ENCODE results near the gene ATAD3A. TPM values are rescaled to one million over a fixed set of nuclear protein-coding genes. Genes with fewer than 3 reads are reported as not detected.
A peak's percentile ranks its signal among the peaks of the same experiment; 100 is the strongest.

Gene ATAD3A
- total RNA-seq, 1 experiment from 2014 or later = 46.2 TPM

DNA sequence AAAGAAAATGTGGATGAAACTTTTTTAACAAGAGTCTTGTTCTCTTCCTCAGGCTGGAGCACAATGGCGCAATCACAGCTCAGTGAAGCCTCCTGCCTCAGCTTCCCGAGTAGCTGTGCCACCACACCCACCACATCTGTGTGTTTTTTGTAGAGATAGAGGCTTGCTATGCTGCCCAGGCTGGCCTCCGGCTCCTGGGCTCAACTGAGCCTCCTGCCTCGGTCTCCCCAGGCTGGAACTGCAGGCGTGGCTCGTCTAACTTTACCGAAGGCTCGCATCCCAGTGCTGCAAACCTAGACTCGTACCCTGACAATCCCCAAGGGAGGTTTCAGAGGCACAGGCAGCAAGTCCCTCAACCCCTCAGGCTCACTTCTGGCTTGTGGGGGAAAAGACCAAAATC is 48.2 kb downstream of the ATAD3A start:
- peaks cover 43% of the 10 kb centered on the region for H3K36me3 Mint-ChIP-seq (ENCODE audit: insufficient read depth, unreplicated experiment)
- H3K27ac Mint-ChIP-seq (ENCODE audit: unreplicated experiment) = no peak overlapping the region
- H3K9me3 Mint-ChIP-seq (ENCODE audit: low read depth, unreplicated experiment) = no peaks in the 10 kb centered on the region
- no peaks in the 10 kb centered on the region for H3K4me1 Mint-ChIP-seq (ENCODE audit: low read depth, unreplicated experiment)
- DNase-seq = no peak
- H3K4me3 Mint-ChIP-seq (ENCODE audit: low read depth, unreplicated experiment) = no peak overlapping the region
- intact Hi-C loops (cut with micrococcal nuclease; ENCODE audit: unreplicated experiment) = no loop called here
- BruUV-seq (replicated peaks) = no TSS peak
- CTCF ChIA-PET = no interaction called here
- H3K27me3 Mint-ChIP-seq (ENCODE audit: unreplicated experiment) = no peaks in the 10 kb centered on the region
- TF ChIP-seq, protein P1, sequence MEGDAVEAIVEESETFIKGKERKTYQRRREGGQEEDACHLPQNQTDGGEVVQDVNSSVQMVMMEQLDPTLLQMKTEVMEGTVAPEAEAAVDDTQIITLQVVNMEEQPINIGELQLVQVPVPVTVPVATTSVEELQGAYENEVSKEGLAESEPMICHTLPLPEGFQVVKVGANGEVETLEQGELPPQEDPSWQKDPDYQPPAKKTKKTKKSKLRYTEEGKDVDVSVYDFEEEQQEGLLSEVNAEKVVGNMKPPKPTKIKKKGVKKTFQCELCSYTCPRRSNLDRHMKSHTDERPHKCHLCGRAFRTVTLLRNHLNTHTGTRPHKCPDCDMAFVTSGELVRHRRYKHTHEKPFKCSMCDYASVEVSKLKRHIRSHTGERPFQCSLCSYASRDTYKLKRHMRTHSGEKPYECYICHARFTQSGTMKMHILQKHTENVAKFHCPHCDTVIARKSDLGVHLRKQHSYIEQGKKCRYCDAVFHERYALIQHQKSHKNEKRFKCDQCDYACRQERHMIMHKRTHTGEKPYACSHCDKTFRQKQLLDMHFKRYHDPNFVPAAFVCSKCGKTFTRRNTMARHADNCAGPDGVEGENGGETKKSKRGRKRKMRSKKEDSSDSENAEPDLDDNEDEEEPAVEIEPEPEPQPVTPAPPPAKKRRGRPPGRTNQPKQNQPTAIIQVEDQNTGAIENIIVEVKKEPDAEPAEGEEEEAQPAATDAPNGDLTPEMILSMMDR (IDR thresholded peaks at IDR 0.05; ENCODE audit: unreplicated experiment) = no peak

DNA sequence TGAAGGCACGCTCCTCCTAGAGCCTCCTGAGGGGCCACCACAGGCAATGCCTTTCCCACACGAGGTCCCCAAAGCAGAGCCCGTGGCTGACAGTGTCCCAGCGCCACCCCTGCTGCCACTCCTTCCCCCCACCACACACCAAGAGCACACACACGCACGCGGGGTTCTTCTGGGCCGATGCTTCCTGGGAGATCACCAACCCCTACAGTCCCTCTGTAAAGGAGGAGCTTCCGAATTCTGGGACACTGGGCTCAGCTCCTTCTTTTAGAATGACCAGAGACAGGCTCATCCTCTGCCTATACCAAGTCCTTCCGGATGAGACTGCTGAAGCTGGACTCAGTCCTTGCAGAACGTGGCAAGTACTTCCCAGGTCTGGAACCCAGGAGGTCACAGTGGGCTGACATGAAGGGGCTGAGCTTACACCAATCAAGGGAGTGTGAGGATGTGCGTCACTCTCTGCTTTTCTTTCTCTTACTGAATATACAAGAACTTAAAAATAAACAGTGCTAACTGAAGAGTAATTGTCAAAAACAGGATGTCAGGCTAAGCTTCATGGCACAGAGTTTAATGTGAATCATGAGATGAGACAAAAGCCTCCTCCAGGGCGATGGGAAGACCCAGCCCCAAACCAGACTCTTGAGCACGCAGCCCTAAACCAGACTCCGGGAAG is 50.0 kb downstream of the ATAD3A start:
- Mint-ChIP-seq H3K9me3 (ENCODE audit: low read depth, unreplicated experiment) (no peaks in the 10 kb centered on the region), H3K27me3 (ENCODE audit: unreplicated experiment) (no peaks in the 10 kb centered on the region), H3K36me3 (ENCODE audit: insufficient read depth, unreplicated experiment) (peaks cover 51% of the 10 kb centered on the region), H3K4me3 (ENCODE audit: low read depth, unreplicated experiment) (no peak overlapping the region), H3K4me1 (ENCODE audit: low read depth, unreplicated experiment) (no peaks in the 10 kb centered on the region), H3K27ac (ENCODE audit: unreplicated experiment) (peak overlapping the region; percentile 66)
- CTCF ChIA-PET = interaction anchor here (0.9 kb wide), 1 partner anchor 16 kb away, joined by 3 read pairs; no protein-coding TSS in a partner anchor
- BruUV-seq (replicated peaks) = no TSS peak
- no peak for DNase-seq
- TF ChIP-seq, protein P1 (IDR thresholded peaks at IDR 0.05; ENCODE audit: unreplicated experiment) = no peak
- intact Hi-C loops (cut with micrococcal nuclease; ENCODE audit: unreplicated experiment) = no loop called here

DNA sequence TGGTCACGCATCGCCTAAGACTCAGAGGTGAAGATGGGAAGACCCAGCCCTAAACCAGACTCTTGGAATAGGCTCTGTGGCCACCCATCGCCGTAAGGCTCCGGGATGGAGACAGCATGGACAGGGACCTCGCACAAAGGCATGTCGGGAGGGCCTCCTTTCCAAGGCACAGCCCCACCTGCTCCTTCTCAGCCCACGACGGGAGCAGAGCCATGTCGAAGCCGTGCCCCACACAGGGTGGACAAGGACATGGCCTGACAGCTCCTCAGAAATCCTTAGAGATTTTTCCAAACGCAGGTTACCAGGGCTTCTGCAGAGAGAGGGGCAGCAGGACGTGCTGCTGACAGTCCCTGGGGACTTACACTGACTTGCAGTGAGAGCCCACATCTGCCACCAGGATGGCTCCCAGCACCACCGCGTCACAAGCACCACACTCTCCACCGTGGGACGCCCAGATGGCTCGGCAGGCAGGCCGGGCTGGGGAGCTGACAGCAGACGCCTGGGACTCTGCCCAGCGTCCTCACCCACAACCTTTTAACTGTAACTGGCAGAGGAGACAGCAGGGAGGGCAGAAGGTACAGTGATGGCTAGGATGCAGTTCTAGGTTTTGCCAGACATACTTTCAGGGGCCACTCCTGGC is 50.7 kb downstream of the ATAD3A start:
- Mint-ChIP-seq H3K9me3 (ENCODE audit: low read depth, unreplicated experiment) (no peaks in the 10 kb centered on the region), H3K27me3 (ENCODE audit: unreplicated experiment) (no peaks in the 10 kb centered on the region), H3K36me3 (ENCODE audit: insufficient read depth, unreplicated experiment) (peaks cover 55% of the 10 kb centered on the region), H3K27ac (ENCODE audit: unreplicated experiment) (no peak overlapping the region), H3K4me1 (ENCODE audit: low read depth, unreplicated experiment) (no peaks in the 10 kb centered on the region), H3K4me3 (ENCODE audit: low read depth, unreplicated experiment) (no peak overlapping the region)
- no TSS peak for BruUV-seq (replicated peaks)
- TF ChIP-seq, protein P1 (IDR thresholded peaks at IDR 0.05; ENCODE audit: unreplicated experiment) = no peak
- intact Hi-C loops (cut with micrococcal nuclease; ENCODE audit: unreplicated experiment) = no loop called here
- CTCF ChIA-PET = interaction anchor here (0.9 kb wide), 1 partner anchor 15 kb away, joined by 3 read pairs; no protein-coding TSS in a partner anchor
- DNase-seq = no peak

DNA sequence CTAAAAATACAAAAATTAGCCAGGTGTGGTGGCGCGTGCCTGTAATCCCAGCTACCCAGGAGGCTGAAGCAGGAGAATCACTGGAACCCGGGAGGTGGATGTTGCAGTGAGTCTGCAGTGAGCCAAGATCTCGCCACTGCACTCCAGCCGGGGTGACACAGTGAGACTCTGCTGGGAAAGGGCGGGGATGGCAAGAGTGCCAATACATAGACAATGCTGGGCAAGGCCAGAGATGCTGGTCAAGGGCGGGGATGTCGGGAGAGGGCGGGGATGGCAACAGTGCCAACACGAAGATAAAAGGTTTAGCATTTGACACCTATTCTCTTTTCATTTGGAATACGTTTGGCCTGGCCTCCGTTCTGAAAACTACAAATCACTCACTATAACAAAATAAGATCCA is 51.7 kb downstream of the ATAD3A start:
- no TSS peak for BruUV-seq (replicated peaks)
- DNase-seq = no peak
- Mint-ChIP-seq H3K4me3 (ENCODE audit: low read depth, unreplicated experiment) (no peak overlapping the region), H3K4me1 (ENCODE audit: low read depth, unreplicated experiment) (no peaks in the 10 kb centered on the region), H3K27me3 (ENCODE audit: unreplicated experiment) (no peaks in the 10 kb centered on the region), H3K36me3 (ENCODE audit: insufficient read depth, unreplicated experiment) (peaks cover 49% of the 10 kb centered on the region), H3K27ac (ENCODE audit: unreplicated experiment) (no peak overlapping the region), H3K9me3 (ENCODE audit: low read depth, unreplicated experiment) (no peaks in the 10 kb centered on the region)
- CTCF ChIA-PET = interaction anchor here (0.7 kb wide), 1 partner anchor 13 kb away, joined by 5 read pairs; no protein-coding TSS in a partner anchor
- TF ChIP-seq, protein P1 (IDR thresholded peaks at IDR 0.05; ENCODE audit: unreplicated experiment) = no peak
- intact Hi-C loops (cut with micrococcal nuclease; ENCODE audit: unreplicated experiment) = no loop called here
